CD4-positive, alpha-beta T cell treated with Interleukin-17A for 4 hours (primary cell): ENCODE measurements around the gene THAP11.

Experiments used
- DNase-seq: peaks from one replicate; pipeline ENCODE4 v3.0.0-alpha.2; 2020; ENCODE audit warnings: mixed read lengths

The THAP11 gene

GRCh38 chr16:67886387-67886786 lies 44.3 kb downstream of the THAP11 start:
- DNase-seq = no peak

GRCh38 chr16:67888331-67888730 lies 46.2 kb downstream of the THAP11 start:
- DNase-seq = no peak

DNA sequence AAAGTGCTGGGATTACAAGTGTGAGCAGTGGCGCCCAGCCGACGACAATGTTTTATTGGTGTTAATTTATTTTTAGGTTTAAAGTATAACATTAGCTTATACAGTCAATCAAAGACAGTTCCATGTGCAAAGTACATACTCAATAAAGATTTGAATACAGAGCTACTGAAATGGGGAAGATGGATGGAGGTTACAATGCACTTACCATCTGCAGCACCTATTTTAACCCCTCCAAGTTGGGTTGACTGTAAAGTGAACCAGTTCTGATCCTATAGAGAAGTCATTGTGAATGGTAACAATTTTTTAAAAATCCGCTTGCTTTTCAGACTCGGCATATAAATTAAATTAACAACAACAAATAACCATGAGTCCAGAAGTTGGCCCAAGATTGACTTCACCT lies 50.3 kb downstream of the THAP11 start:
- DNase-seq = no peak

GRCh38 chr16:67892899-67893742 lies 51.0 kb downstream of the THAP11 start, which contains the start of gene PSKH1:
Gene PSKH1, plus strand, starts transcription at chr16:67893254. Its CDS starts 15,496 bp downstream, at chr16:67908750.
- peak; percentile 99 for DNase-seq
